Skin of body (tissue), 2 donors: ENCODE results near the gene NMRK2. TPM values are rescaled to one million over a fixed set of nuclear protein-coding genes. Genes with fewer than 3 reads are reported as not detected.
"Not testable (repeated sequence)": the region's sequence is repeated elsewhere in the genome, so short reads cannot be mapped to it uniquely, and the experiment has no call there.

ENCODE experiments used
- DNase-seq: peaks from one replicate; lab custom pipeline; 2025; lab: John Stamatoyannopoulos, UW
- total RNA-seq: library from RNA; depleted of rRNA; stranded (reverse); fragments of >200 nt; gene quantifications from one replicate; pipeline ENCODE4 v1.2.3, GENCODE V29; 2014

NMRK2 gene
- 3.6 TPM for total RNA-seq

- DNase-seq = no peak
These were observed at the start of gene NMRK2 for GRCh38 chr19:3932931-3933810. Gene NMRK2, plus strand, starts transcription at chr19:3933069. Its CDS starts 603 bp downstream, at chr19:3933672.

- DNase-seq = no peak
These were observed 42.3 kb upstream of the NMRK2 start for GRCh38 chr19:3890591-3890990.

GRCh38 chr19:3893509-3894179, 39.2 kb upstream of the NMRK2 start:
- DNase-seq = no peak

- not testable (repeated sequence) for DNase-seq
These were observed 37.9 kb upstream of the NMRK2 start for GRCh38 chr19:3894959-3895358.

- DNase-seq = no peak
These were observed 37.1 kb upstream of the NMRK2 start for GRCh38 chr19:3895788-3896187.

GRCh38 chr19:3897936-3898335, 34.9 kb upstream of the NMRK2 start:
- no peak for DNase-seq

- no peak for DNase-seq
These were observed 34.4 kb upstream of the NMRK2 start for GRCh38 chr19:3898426-3898825.

GRCh38 chr19:3899531-3900294, 33.2 kb upstream of the NMRK2 start:
- DNase-seq = no peak

- DNase-seq = no peak
These were observed 30.4 kb upstream of the NMRK2 start for GRCh38 chr19:3902317-3902973.

- DNase-seq = no peak
These were observed 28.6 kb upstream of the NMRK2 start for GRCh38 chr19:3904233-3904632.

- DNase-seq = no peak
These were observed 25.1 kb upstream of the NMRK2 start for GRCh38 chr19:3907626-3908265.

- DNase-seq = no peak
These were observed 24.4 kb upstream of the NMRK2 start for GRCh38 chr19:3908266-3909054.

- DNase-seq = no peak
These were observed 22.8 kb upstream of the NMRK2 start for GRCh38 chr19:3910105-3910504.

GRCh38 chr19:3914199-3914598, 18.7 kb upstream of the NMRK2 start:
- no peak for DNase-seq

GRCh38 chr19:3916033-3916432, 16.8 kb upstream of the NMRK2 start:
- no peak for DNase-seq

GRCh38 chr19:3919793-3920192, 13.1 kb upstream of the NMRK2 start:
- DNase-seq = no peak

GRCh38 chr19:3923096-3923758, 9.6 kb upstream of the NMRK2 start:
- DNase-seq = no peak

- DNase-seq = no peak
These were observed 9.0 kb upstream of the NMRK2 start for GRCh38 chr19:3923912-3924311.

GRCh38 chr19:3931041-3931440, 1.8 kb upstream of the NMRK2 start:
- DNase-seq = no peak
